ENCODE measurements around the gene MYH9.

MYH9 gene

DNA sequence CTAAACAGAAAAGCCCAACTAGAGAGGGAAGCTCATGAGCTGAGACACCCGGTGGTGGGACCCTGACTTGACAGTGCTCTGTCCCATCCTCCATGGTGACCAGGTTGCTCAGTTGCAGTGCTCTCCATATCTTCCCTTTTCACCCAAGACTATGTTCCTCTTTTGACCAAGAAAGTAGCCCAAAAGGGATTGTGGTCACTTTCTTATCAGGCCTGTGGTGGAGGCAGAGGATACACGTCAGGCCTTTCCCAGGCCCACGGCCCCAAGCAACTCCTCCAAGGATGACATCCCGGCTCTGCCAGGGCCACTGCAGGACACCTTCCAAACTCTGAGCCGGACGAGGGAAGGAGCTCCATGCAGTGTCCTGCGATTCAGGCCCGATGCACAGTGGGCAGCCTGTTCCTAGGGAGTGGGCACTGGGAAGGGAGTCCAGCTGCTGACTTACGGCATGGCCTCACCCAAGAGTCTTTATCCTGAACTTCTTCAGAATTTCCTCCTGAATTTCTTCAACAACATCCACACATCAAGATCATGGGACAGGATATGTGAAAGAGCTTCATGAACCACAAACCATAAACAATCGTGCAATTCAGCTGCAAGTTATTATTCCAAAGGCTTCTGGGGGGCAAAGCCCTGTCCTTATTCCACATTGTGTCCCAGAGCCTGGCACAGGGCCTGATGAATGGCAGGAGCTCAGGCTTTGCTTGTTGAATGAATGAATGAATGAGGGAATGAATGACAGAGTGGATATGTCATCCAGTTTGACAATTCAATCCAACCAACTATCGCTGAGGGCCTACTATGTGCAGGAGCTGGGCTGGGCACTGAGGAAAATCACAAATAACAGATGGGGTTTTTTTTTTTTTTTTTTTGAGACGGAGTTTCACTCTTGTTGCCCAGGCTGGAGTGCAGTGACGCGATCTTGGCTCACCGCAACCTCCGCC, 36.0 kb upstream of the MYH9 start:
- Histone ChIP-seq H3K27me3 (replicated peaks; ENCODE audit: control insufficient read depth, insufficient read depth, low read length) (no peaks in the 10 kb centered on the region), H3K4me3 (ENCODE audit: low read length) (no peak overlapping the region), H3K9me3 (ENCODE audit: control insufficient read depth, low read length) (no peaks in the 10 kb centered on the region), H3K4me1 (ENCODE audit: control insufficient read depth, insufficient read depth, low read length) (peaks cover 27% of the 10 kb centered on the region), H3K9ac (ENCODE audit: low read length) (no peak overlapping the region), H3K36me3 (ENCODE audit: control insufficient read depth, insufficient read depth, low read length, severe bottlenecking) (no peaks in the 10 kb centered on the region)
- DNase-seq (ENCODE audit: low read depth) = no peak

DNA sequence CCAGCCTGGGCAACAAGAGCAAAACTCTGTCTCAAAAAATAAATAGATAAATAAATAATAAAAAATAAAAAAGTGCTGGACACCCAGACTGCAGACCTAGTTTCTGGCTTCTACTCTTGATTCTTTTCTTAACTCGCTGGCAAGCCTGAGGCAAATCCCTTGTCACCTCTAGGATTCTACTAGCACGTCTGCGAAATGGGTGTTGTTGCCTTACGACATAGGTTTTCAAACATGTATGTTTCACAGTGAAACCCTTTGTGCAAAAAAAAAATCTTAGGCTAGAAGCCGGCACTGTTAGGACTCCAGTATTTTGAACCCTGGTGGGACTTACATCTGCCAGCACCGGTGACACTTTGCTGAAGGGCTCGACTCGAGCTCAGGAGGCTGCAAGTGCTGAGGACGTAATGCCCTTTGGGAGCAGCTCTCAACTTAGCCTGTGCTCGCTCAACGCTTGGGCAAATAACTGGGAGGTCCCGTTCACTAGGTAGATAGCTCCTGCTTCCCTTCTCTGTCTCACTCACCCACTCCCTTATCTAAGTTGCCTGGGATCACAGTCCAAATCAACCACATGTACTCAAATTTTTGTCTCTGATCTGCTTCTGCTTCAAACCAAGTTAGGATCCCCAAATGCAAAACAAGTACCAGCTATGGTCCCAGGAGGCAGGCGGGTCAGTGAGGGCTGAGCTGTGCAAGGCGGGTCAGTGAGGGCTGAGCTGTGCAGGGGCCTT, 34.7 kb upstream of the MYH9 start:
- no peak for DNase-seq (ENCODE audit: low read depth)
- no peaks in the 10 kb centered on the region for H3K27me3 ChIP-seq (replicated peaks; ENCODE audit: control insufficient read depth, insufficient read depth, low read length)

DNA sequence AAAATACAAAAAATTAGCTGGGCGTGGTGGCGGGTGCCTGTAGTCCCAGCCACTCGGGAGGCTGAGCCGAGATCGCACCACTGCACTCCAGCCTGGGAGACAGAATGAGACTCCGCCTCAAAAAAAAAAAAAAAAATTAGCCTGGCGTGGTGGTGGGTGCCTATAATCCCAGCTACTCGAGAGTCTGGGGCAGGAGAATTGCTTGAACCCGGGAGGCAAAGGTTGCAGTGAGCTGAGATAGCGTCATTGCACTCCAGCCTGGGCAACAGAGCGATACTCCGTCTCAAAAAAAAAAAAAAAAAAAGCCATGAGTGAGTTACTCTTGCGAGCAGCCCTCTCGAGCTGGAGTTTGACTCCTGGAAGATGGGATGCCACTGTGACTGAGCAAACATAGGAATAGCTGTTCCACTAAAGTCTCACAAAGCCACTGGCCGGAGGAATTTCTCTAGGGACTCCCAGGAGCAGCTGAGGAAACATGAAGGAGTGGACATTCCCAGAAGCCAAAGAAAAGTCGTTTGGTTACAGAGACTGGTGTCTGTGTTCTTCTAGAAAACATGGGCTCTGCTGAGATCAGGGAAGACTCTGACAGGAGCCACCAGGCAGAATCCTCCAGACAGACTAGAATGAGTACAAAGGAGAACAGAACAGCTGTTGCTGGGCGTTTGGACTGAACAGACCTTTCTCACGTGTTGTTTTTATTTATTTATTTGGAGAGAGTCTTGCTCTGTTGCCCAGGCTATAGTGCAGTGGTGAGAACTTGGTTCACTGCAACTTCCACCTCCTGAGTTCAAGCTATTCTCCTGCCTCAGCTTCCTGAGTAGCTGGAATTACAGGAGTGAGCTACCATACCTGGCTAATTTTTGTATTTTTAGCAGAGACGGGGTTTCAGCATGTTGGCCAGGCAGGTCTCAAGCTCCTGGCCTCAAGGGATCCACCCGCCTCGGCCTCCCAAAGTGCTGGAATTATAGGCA, 32.4 kb upstream of the MYH9 start:
- peaks cover 21% of the 10 kb centered on the region for H3K4me1 ChIP-seq (ENCODE audit: control insufficient read depth, insufficient read depth, low read length)
- H3K9me3 ChIP-seq (ENCODE audit: control insufficient read depth, low read length) = no peaks in the 10 kb centered on the region
- peak overlapping the region; percentile 78 for H3K4me3 ChIP-seq (ENCODE audit: low read length)
- no peaks in the 10 kb centered on the region for H3K36me3 ChIP-seq (ENCODE audit: control insufficient read depth, insufficient read depth, low read length, severe bottlenecking)
- DNase-seq (ENCODE audit: low read depth) = no peak
- peak overlapping the region; percentile 85 for H3K9ac ChIP-seq (ENCODE audit: low read length)
- no peaks in the 10 kb centered on the region for H3K27me3 ChIP-seq (replicated peaks; ENCODE audit: control insufficient read depth, insufficient read depth, low read length)

More for the DNA sequence above, 34.7 kb upstream of the MYH9 start:
- Histone ChIP-seq H3K9ac (ENCODE audit: low read length) (no peak overlapping the region), H3K9me3 (ENCODE audit: control insufficient read depth, low read length) (no peaks in the 10 kb centered on the region), H3K4me1 (ENCODE audit: control insufficient read depth, insufficient read depth, low read length) (peaks cover 29% of the 10 kb centered on the region), H3K36me3 (ENCODE audit: control insufficient read depth, insufficient read depth, low read length, severe bottlenecking) (no peaks in the 10 kb centered on the region), H3K4me3 (ENCODE audit: low read length) (no peak overlapping the region)

DNA sequence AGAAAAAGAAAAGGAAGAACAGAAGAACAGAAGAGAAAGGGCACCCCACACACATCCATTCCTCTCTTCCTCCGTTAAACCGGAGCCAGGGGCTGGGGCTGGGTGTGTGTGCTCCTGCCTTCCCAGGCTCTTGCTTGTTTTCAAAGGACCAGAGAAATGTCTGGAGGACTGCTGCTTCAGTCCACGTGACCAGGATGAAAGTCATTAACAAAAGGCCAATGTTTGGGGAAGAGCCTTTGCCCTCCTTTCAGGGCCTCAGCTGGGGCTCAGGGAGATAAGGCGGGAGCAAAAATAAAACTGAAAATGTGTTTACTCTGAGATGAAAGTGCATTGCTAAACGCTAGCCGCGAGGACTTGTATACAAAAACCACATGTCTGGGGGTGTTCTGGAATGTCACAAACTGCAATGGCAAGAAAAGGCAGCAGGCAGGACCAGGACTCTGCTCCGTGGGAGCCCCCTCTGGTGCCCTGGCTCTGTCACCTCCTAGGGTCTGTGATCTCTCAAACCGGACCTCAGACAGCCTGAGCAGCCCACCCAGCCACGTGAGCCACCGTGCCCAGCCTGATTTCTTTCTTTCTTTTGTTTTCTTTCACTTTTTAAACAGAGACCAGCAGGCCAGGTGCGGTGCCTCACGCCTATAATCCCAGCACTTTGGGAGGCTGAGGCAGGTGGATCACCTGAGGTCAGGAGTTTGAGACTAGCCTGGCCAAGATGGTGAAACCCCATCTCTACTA, 31.6 kb upstream of the MYH9 start:
- Histone ChIP-seq H3K9me3 (ENCODE audit: control insufficient read depth, low read length) (no peaks in the 10 kb centered on the region), H3K4me3 (ENCODE audit: low read length) (peak overlapping the region; percentile 78), H3K27me3 (replicated peaks; ENCODE audit: control insufficient read depth, insufficient read depth, low read length) (no peaks in the 10 kb centered on the region), H3K4me1 (ENCODE audit: control insufficient read depth, insufficient read depth, low read length) (peaks cover 21% of the 10 kb centered on the region), H3K9ac (ENCODE audit: low read length) (peak overlapping the region; percentile 85), H3K36me3 (ENCODE audit: control insufficient read depth, insufficient read depth, low read length, severe bottlenecking) (no peaks in the 10 kb centered on the region)
- peak; percentile 83 for DNase-seq (ENCODE audit: low read depth)

DNA sequence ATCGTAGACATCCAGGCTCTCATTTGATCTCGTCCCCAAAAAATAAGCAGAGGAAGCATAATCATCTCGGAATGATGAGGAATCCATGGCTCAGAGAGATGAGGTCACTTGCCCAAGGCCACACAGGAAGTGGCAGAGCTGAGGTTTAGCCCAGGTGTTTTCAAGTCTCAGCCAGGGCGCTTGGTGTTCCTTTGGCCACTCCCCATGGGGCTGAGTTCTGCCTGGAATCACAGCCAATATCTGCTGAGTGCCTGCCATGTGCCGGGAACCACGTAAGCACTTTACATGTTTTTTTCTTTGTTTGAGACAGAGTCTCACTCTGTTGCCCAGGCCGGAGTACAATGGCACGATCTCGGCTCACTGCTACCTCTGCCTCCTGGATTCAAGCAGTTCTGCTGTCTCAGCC, 29.5 kb upstream of the MYH9 start:
- DNase-seq (ENCODE audit: low read depth) = no peak
- no peaks in the 10 kb centered on the region for H3K9me3 ChIP-seq (ENCODE audit: control insufficient read depth, low read length)
- no peaks in the 10 kb centered on the region for H3K27me3 ChIP-seq (replicated peaks; ENCODE audit: control insufficient read depth, insufficient read depth, low read length)
- H3K4me3 ChIP-seq (ENCODE audit: low read length) = no peak overlapping the region
- no peak overlapping the region for H3K9ac ChIP-seq (ENCODE audit: low read length)
- peaks cover 21% of the 10 kb centered on the region for H3K4me1 ChIP-seq (ENCODE audit: control insufficient read depth, insufficient read depth, low read length)
- H3K36me3 ChIP-seq (ENCODE audit: control insufficient read depth, insufficient read depth, low read length, severe bottlenecking) = no peaks in the 10 kb centered on the region

DNA sequence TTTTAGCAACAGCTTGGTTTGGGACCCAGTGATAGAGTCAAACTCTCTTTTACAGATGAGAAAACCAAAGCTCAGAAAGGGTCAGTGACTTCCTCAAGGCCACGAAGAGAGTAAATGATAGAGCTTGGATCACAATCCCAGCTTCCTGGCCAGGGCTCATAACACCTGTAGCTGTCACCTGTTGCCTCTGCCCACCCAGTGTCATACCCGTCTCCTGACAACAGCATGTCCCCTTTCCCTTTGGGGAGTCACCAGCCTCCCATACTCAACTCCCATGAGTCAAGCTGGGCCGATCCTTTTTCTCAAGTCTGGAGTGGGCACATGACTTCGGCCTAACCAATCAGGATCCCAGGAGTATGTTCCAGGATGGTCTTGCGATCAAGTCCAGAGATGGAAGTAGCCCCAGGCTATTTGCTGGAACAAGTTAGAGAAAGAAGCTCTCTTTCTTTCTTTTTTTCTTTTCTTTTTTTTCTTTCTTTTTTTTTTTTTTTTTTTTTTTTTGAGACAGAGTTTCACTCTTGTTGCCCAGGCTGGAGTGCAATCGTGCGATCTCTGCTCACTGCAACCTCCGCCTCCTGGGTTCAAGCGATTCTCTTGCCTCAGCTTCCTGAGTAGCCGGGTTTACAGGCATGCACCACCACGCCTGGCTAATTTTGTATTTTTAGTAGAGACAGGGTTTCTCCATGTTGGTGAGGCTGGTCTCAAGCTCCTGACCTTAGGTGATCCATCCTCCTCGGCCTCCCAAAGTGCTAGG, 27.8 kb upstream of the MYH9 start:
- H3K4me1 ChIP-seq (ENCODE audit: control insufficient read depth, insufficient read depth, low read length) = peaks cover 21% of the 10 kb centered on the region
- H3K9ac ChIP-seq (ENCODE audit: low read length) = no peak overlapping the region
- no peaks in the 10 kb centered on the region for H3K36me3 ChIP-seq (ENCODE audit: control insufficient read depth, insufficient read depth, low read length, severe bottlenecking)
- no peaks in the 10 kb centered on the region for H3K9me3 ChIP-seq (ENCODE audit: control insufficient read depth, low read length)
- no peaks in the 10 kb centered on the region for H3K27me3 ChIP-seq (replicated peaks; ENCODE audit: control insufficient read depth, insufficient read depth, low read length)
- no peak for DNase-seq (ENCODE audit: low read depth)
- no peak overlapping the region for H3K4me3 ChIP-seq (ENCODE audit: low read length)

DNA sequence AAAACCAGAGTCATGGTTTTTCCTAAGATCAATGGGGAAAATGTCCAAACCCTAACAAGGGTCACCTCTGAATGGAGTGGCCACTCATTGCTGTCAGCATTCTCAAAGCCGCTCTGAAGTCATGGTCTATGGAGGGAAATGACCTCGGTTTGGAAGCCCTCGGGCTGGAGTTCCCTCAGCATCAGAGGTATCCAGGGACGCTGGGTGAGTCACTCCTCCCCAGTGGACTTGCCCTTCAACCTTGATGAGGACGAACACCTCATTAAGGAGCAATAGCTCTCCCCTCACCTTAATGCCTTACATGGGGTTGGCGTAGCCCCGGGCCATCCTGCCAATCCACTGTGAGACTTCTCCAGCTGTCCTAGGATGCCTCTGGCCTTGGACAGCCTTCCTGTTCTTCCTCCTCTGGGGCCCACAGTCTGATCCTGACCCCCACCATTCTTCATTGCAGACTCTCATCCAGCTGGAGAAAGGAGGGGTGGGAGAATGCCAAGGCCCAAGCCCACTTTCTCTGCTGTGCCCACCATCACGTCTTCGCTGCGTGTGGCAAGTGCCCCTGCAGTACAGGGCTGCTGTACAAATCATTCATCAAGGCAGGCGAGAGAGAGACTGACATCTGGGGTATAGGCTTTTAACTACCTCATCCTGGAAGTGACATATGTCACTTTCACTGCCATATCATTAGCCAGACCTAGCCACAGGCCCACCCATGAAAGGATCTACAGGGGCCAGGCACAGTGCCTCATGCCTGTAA, 25.4 kb upstream of the MYH9 start:
- no peak overlapping the region for H3K9ac ChIP-seq (ENCODE audit: low read length)
- no peaks in the 10 kb centered on the region for H3K27me3 ChIP-seq (replicated peaks; ENCODE audit: control insufficient read depth, insufficient read depth, low read length)
- H3K4me3 ChIP-seq (ENCODE audit: low read length) = no peak overlapping the region
- H3K4me1 ChIP-seq (ENCODE audit: control insufficient read depth, insufficient read depth, low read length) = no peaks in the 10 kb centered on the region
- no peaks in the 10 kb centered on the region for H3K36me3 ChIP-seq (ENCODE audit: control insufficient read depth, insufficient read depth, low read length, severe bottlenecking)
- H3K9me3 ChIP-seq (ENCODE audit: control insufficient read depth, low read length) = no peaks in the 10 kb centered on the region
- DNase-seq (ENCODE audit: low read depth) = no peak

DNA sequence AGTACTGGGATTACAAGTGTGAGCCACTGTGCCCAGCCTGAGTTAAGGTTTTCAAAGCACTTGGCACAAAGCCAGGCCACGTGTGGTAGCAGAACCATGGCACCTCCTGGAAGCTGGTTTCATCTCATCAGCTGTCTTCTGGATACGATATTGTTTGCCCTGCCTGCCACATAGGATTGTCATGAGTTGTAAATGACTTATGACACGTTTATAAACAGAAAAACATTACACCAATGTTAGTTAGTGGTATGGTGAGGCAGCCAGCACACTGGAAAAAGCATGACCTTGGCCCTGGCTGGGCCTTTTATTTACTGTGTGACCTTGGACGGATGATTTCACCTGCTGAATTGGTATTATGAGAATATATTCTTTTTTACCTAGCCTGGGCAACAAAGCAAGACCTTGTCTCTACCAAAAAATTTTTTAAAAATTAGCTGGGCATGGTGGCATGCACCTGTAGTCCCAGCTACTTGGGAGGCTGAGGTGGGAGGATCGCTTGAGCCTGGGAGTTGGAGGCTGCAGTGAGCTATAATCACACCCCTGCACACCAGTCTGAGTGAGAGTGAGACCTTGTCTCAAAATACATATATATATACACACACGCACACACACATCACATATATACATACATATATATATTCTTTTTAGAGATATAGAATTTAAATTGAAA, 24.0 kb upstream of the MYH9 start:
- no peaks in the 10 kb centered on the region for H3K27me3 ChIP-seq (replicated peaks; ENCODE audit: control insufficient read depth, insufficient read depth, low read length)
- H3K4me1 ChIP-seq (ENCODE audit: control insufficient read depth, insufficient read depth, low read length) = no peaks in the 10 kb centered on the region
- H3K36me3 ChIP-seq (ENCODE audit: control insufficient read depth, insufficient read depth, low read length, severe bottlenecking) = no peaks in the 10 kb centered on the region
- no peak for DNase-seq (ENCODE audit: low read depth)
- H3K9me3 ChIP-seq (ENCODE audit: control insufficient read depth, low read length) = no peaks in the 10 kb centered on the region
- H3K4me3 ChIP-seq (ENCODE audit: low read length) = no peak overlapping the region
- no peak overlapping the region for H3K9ac ChIP-seq (ENCODE audit: low read length)
